Measurements from ENCODE around the gene TRAPPC4.

TRAPPC4 gene

DNA sequence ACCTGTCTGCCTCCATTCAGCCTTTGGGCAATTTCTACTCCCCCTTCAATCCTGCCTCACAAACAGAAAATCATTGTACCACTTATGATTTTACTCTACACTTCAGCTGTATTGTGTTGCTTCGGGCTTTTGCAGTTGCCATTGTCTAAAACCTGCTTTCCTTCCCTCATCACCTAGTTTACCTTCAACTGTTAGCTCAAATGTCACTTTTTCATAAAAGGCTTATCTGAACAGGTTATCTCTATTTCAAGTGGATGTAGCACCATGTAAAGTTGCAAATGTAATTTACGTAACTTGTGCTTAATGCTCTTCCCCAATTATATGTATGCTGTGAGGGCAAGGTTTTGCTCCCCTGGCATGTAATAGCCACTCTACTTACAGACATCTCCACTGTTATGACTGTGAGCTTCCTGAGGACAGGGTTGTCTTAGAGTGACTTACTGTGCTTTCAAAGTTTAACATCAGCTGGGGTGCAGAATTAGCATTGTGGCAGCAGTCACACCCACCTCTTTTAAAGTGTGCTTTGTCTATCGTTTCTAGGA is 5.9 kb upstream of the TRAPPC4 start:
- in situ Hi-C loops (cut with HindIII; ENCODE audit: low sequenced_read_pairs) = no loop called here

DNA sequence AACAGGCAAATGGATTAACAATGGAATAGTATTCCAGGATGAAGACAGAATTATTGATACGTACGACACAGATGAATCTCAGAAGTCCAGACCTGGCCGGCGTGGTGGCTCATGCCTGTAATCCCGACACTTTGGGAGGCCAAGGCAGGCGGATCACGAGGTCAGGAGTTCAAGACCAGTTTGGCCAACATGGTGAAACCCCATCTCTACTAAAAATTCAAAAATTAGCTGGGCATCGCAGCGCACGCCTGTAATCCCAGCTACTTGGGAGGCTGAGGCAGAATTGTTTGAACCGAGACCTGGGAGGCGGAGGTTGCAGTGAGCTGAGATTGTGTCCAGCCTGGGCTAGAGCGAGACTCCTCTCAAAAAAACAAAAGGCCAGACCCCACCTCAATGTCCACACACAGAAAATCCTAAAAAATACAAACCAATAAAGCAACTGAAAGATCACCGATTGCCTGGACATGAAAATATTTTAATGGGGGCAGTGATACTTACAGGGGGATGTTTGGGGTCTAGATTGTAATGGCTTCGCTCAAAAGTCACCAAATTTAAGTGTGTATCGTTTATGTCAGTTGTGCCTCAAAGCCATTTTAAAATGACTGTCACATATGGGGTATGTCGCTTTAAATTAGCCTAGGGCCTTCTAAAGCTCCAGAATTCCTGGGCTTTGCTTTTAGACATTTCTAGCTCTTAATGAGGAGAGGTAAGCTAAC is 4.2 kb upstream of the TRAPPC4 start:
- in situ Hi-C loops (cut with HindIII; ENCODE audit: low sequenced_read_pairs) = no loop called here

DNA sequence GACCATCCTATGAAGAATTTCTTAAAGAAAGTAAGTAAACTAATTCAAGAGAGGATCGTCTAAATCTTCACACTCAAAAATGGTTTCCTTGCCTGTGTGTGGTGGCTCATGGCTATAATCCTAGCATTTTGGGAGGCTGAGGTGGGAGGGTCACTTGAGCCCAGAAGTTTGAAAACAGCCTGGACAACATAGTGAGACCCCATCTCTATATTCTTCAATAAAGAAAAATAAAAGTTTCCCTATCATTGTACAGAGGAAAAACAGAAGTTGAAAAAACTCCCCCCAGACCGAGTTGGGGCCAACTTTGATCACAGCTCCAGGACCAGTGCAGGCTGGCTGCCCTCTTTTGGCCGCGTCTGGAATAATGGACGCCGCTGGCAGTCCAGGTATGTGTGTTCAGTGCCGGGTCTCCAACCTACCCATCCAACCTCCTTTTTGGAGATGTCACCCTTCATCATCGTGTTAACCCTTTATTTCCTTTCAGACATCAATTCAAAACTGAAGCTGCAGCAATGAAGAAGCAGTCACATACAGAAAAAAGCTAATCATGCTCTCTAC is 3.4 kb upstream of the TRAPPC4 start:
- in situ Hi-C loops (cut with HindIII; ENCODE audit: low sequenced_read_pairs) = loop anchor here (5.0 kb wide), 1 partner anchor 87 kb away; the partner anchor contains the start of gene DPAGT1

DNA sequence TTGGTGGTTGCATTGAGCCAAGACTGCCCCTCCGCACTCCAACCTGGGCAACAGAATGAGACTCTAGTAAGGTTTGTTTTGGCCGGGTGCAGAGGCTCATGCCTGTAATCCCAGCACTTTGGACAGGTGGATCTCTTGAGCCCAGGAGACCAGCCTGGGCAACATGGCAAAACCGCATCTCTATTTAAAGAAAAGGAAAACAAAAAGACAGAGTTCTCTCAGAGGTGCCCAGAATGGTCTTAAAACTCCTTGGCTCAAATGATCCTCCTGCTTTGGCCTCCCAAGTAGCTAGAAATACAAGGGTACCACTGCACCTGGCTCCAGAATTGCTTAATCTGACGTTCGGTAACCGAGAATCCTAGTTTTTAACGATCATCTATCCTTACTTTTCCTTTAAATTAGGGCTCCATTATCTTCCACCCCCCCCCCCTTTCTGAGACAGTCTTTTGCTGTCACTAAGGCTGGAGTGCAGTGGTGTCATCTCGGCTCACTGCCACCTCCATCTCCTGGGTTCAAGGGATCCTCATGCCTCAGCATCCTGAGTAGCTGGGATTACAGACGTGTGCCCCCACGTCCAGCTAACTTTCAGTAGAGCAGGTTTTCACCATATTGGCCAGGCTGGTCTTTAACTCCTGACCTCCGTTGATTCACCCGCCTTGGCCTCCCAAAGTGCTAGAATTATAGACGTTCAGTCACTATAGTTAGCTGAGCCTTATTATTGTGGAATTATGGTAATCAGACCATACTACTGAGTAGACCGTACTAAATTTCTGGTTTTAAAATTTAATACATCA is 2.2 kb upstream of the TRAPPC4 start:
- in situ Hi-C loops (cut with HindIII; ENCODE audit: low sequenced_read_pairs) = loop anchor here (5.0 kb wide), 1 partner anchor 86 kb away; the partner anchor contains the start of gene DPAGT1

DNA sequence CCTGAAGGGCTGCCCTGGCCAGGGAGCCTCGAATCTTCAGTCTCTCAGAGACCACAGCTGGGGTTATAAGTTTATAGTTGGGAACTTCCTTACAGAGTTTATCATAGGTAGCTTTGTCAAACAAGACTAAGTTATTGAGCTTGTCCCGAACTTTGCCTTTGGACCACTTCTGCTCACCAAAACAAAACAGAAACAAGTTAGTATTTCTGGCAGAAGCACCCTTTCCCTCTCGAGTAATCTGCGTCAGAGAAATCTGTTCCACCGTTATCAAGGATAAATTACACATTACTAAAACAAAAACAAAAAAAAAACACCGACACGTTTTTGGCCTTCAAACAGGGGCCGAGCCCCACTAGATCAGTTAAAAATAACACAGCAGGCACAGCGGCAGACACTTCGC is 1.2 kb upstream of the TRAPPC4 start:
- in situ Hi-C loops (cut with HindIII; ENCODE audit: low sequenced_read_pairs) = loop anchor here (5.0 kb wide), 1 partner anchor 85 kb away; the partner anchor contains the start of gene DPAGT1

DNA sequence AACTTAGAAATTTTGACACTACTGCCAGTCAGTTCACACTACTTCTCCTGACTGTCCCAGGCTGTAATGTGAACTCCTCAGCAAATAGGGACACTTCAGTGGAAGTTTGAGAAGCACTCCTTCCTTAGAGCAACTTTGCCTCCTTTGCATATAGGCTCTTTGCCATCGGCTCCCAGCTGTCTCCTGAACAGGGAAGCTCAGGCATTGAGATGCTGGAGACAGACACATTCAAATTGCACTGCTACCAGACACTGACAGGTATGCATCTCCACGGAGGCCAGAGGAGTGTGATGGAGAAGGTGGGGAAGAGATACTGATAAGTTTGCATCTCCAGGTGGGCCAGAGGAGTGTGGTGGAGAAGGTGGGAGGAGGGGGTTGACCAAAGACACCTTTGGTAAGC is 1.4 kb downstream of the TRAPPC4 start:
- in situ Hi-C loops (cut with HindIII; ENCODE audit: low sequenced_read_pairs) = loop anchor here (5.0 kb wide), 1 partner anchor 82 kb away; the partner anchor contains the start of gene DPAGT1

DNA sequence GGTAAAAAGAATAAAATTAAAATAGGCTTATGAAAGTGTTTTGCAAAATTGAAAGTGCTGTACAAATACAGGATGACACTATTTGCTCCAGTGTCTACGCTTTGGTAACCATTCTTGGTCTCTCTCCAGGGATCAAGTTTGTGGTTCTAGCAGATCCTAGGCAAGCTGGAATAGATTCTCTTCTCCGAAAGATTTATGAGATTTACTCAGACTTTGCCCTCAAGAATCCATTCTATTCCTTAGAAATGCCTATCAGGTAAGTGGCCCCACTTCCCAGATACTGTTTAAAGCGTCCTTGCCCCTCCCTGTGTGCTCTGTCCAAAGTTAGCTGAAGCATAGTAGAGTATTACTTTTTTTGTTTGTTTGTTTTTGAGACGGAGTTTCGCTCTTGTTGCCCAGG is 3.1 kb downstream of the TRAPPC4 start:
- in situ Hi-C loops (cut with HindIII; ENCODE audit: low sequenced_read_pairs) = no loop called here

DNA sequence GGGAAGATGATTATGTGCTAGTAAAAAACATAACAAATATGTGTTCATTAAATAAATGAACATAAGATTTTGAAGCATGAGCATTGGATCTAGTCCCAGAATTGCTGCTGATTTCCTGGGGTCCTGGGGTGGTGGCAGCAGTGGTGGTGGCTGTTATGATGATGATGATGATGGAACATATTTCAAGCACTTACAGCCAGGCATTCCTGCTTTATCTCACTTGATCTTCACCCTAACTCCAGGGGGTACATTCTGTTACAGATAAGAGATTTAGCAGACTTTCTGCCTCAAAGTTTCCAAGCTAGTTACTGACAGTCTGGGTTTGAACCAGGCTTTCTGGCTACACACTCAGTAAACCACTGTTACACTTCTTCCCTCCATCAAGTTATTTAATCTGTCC is 5.2 kb downstream of the TRAPPC4 start:
- in situ Hi-C loops (cut with HindIII; ENCODE audit: low sequenced_read_pairs) = no loop called here

DNA sequence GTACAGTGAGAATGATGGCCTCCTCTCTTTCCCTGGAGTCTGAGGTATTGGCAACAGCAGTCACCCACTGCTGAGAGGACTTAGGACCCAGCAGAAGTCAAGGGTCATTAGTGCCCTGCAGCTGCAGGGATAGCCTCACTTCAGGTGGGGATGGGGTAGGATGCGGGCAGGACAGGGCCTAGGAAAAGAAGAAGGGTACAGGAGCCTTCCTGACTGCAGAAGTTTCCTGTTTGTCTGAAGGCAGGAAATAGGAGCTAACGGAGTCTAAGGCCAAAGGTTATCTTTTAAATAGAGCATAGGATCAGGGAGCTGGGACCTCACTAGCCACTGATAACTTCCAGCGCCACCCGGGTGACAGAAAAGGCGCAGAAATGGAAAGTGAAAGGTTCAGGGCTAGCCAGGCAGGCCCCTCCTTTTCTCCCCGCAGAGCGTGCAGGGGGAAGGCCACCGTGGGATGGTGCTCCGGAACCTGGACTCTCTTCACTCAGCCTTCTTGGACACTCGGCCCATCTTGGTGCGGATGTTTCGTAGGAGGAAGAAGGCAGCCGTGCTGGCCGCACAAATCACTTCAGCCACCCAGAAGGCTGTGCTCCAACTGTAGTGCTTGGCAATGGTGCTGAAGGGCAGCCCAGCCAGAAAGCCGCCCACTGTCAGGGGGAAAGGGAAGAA is 6.0 kb downstream of the TRAPPC4 start:
- in situ Hi-C loops (cut with HindIII; ENCODE audit: low sequenced_read_pairs) = no loop called here

DNA sequence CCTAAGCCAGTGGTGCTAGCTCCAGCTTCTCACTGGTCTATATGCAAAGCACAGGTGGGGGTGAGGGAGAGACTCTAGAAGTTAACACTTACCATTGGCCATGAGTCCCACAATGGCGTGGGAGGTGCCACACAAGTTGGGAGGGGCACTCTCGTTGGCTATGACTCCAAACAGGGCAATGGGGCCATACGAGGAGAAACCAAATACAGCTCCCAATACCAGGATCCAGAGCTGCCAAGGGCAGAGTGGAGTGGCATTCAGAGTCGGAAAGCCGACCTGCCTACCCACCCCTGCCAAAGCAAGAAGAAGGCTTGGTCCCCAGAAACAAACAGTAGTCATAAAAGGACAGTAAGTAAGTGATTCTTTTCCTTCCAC is 6.5 kb downstream of the TRAPPC4 start:
- in situ Hi-C loops (cut with HindIII; ENCODE audit: low sequenced_read_pairs) = no loop called here

DNA sequence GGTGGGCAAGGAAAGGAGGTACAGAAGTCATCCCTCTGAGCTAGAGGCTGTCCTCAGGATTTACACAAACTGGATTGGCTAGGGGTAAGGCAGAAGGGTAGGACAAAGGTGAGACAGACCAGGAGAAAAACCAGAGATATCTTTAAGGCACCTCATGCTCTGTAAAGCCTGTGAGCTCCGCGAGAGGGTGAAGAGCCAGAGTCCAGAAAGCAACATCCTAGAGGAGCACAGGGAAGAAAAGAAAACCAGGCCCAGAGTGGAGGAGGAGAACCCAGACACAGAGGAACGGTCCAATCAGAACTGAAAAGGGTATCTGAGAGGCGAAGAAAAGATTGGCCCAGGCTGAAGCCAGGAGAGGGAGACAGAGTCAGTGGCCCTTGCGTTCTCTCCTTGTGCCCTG is 7.0 kb downstream of the TRAPPC4 start:
- in situ Hi-C loops (cut with HindIII; ENCODE audit: low sequenced_read_pairs) = no loop called here

DNA sequence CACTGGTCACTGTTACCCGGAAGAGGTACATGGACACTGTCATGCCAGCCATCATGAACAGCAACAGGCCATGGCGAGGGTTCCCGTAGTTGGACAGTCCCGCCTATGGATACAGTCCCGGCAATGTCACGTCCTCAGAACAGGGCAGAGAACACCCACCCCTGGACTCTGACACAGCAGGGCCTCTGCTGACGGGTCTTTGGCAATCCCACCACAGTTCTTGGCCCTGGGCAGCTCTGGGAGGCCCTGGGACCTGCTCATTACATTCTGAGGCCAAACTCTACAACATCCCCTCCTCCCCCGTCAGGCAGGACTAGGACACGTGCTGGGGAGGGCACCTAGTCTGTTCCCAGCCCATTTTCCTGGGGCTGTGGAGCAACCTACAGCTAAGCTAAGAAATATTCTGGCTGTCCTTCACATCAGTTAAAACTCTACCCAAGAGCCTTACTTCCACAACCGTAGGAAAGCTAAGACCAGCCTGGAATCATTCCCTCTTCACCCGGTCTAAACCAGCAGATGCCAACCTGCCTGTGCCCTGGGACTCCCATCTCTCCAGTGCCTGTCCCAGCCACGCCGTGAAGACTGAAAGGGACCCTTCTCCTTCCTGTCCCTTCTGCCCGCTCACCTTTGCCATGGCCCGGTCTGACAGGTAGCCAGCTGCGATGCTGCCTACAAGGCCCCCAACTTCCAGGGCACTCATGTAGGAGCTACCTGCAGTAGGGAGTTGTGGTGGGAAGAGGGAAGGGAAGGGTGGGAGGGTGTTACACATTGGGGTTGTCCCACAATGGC is 7.6 kb downstream of the TRAPPC4 start:
- in situ Hi-C loops (cut with HindIII; ENCODE audit: low sequenced_read_pairs) = no loop called here

DNA sequence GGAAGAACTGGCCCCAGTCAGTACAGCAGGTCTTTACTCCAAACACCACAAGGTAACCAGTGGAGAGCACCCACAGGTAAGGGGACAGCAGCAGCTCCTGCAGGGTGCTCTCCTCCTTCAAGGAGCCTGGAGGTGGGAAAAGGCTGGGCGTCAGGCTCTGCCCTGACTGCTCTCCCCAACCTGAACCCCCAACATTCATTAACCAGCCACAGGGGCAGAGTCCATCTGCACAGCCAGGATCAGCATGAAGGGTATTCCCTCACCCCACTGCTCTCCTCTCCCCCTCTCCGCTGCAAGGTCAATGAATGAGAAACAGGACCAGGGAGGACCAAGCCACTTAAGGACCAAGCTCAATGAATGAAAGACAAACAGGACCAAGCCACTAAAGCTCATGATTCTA is 8.4 kb downstream of the TRAPPC4 start:
- in situ Hi-C loops (cut with HindIII; ENCODE audit: low sequenced_read_pairs) = no loop called here

DNA sequence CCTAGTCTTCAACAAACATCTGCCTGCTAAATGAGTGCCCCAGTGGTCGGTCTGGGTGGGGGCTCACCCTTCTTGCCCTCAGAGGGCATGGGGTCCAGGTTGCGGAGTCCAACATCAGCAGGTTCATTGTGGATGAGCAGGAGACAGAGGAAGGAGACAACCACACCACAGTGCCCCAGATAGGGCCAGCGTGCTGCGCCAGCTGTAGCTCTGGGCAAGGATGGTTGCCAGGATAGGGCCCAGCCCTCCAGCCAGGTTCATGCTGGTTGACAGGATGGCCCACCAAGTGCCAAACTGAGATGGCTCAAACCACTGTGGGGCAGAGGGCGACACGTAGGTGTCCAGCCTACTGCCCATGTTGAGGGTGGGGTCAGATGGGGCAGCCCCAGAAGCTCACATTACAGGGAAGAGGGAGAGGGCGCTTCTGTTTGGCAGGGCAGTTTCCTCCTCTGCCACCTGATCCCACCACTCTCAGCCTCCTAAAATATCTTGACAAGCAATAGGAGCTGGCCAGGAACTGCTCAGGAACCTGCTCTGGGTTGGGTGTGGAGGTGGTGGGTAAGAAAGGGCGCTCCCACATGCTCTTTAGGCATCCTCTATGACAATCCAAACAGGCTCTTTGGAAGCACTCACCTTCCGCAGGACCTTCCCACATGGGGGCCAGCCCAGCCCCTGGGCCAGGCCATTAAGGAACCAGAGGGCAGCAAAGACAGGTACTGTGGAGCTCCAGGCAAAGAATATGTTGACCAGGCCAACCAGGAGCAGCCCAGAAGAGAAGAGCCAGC is 9.2 kb downstream of the TRAPPC4 start:
- in situ Hi-C loops (cut with HindIII; ENCODE audit: low sequenced_read_pairs) = no loop called here

DNA sequence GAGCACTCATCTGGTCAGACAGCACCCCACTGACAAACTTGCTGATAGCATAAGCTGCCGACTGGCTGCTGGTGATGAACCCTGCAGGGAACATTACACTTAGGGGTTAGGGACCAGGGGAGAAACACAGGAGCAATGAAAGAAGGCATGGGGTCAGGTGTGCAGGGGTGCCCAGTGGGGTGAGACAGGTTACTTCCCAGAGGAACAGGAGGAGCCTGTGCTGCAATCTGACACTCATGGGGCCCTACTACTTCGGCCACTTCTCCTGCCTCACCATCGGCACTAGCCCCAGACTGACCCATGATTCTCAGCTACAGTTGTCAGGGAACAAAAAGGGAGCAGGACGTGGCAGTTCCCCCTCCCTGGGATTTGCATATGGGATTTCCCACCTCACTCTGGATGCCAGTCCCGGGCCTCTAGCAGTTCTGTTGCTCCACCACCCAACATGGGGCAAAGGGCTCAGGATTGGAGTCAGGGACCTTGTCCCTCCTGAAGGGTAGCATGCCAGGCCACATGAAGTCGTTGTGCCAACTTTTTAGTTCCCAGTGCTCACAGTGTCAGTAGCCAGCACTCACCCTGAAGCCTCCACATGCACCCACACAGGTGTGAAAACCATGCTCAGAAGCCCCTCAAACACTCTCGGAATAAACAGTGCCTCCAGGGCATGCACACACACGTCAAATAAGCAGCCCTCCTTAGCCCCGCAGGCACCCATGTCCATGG is 9.9 kb downstream of the TRAPPC4 start:
- in situ Hi-C loops (cut with HindIII; ENCODE audit: low sequenced_read_pairs) = no loop called here

DNA sequence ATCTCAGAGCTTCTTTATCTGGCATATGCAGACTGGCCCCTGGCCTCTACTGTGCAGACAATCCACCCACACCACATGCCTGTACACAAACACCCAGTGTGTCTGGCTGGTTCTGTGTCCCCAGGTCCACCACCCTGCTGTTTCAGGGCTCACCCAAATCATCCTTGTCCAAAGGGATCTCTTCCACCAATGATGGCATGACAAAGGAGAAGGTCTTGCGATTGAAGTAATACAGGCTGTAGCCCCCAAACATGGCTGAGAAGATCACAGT is 10.4 kb downstream of the TRAPPC4 start:
- in situ Hi-C loops (cut with HindIII; ENCODE audit: low sequenced_read_pairs) = no loop called here

DNA sequence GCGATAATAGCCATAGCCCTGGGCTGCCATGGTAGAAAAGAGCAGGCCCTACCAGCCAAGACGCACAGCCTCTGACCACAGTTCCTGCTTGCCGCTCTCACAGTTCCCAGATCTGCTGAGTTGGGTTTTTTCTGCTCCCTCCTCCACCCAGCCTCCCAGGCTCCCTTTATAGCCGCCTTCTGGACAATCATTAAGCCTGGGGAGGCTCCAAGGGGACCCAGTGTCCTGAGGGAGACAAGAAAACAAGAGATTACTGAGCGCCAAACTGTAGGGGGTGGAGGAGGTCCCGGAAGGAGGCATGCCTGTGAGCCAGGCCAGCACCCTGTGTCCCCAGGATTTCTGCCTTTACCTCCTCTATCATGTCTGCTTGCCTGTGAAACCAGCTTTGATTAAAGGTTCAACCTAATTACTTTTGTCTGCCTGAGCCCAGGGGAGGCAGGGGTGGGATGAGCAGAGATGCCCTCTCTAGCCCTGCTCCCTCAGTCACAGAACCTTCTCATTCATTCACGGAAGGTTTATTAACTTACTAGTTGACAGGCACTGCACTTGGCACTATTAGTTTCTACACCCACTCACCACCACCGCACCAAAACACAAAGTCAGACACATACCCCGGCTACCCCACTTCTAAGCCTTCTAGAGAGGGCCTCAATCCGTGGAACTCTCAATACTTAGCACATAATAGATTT is 10.9 kb downstream of the TRAPPC4 start:
- in situ Hi-C loops (cut with HindIII; ENCODE audit: low sequenced_read_pairs) = no loop called here

DNA sequence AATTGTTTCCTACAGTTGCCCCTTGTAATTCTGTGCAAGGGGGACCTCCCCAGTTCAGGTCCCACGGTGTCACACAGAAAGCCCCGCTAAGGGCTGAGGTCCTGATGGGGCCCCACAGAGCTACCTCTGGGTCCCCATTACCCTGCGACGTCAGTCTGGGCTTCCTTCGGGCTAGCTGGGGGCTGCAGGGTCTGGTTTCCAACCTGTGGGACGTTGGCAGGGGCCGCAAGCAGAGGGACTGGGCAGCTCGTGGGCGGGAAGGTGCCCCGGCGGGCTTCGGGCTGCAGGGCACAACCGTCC is 11.4 kb downstream of the TRAPPC4 start:
- in situ Hi-C loops (cut with HindIII; ENCODE audit: low sequenced_read_pairs) = no loop called here
